Smooth muscle cell of the brain vasculature (primary cell): ENCODE measurements around the gene STK25.

Experiments used
- DNase-seq: peaks from one replicate; pipeline ENCODE4 v3.0.0-alpha.2; 2012; ENCODE audit warnings: low read depth, low spot score

The STK25 gene

GRCh38 chr2:241495172-241496002, 13.0 kb downstream of the STK25 start:
- no peak for DNase-seq

GRCh38 chr2:241494311-241494908, 14.0 kb downstream of the STK25 start:
- no peak for DNase-seq

DNA sequence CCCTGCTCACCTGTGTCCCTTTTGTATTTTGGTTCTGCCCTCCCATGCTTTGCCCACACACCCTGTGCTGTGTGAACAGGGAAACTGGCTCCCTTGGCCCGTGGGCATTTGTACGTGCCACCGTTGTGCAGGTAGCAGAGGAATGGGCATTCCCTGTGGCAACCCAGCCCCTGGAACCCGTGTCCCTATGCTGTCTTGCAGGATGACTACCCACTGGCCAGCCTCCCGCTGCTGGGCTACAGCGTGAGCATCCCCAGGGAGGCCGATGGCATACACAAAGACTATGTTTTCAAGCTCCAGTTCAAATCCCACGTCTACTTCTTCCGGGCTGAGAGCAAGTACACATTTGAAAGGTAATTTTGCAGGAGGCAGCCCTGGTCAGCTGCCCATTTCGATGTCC, 15.3 kb downstream of the STK25 start:
- no peak for DNase-seq

- no peak for DNase-seq
Observed at GRCh38 chr2:241492174-241492565, 16.2 kb downstream of the STK25 start.

GRCh38 chr2:241491549-241492173, 16.7 kb downstream of the STK25 start:
- DNase-seq, result no peak

DNA sequence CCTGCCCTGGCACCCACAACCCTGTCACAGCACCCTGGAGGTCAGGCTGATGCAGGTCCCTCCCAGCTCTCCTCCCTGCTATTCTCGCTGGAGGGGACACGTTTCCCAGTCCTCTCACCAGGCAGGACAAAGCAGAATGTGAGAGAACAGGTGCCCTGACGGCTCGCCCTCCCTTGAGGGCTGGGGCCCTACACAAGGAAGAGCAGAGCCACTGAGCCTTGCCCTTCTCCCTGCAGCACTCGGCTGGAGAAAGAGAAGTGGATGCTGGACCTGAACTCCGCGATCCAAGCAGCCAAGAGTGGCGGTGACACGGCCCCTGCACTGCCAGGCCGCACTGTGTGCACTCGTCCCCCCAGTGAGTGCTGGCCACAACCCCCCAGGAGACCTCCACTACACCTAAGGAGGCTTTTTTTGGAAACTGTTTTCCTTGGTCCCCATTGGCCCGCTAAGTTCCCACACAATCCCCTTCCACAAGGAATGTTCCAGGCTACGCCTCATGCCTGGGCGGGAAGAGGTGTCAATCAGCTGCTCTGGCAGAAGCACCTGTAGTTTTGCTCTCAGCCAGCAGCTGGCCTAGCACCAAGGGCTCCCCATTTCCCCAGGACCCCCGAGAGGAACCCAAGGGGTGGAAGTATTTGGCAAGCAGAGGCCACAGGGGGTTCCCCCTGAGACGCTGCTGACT, 17.4 kb downstream of the STK25 start:
- DNase-seq, result no peak

GRCh38 chr2:241489733-241490680, 18.4 kb downstream of the STK25 start:
- no peak for DNase-seq

DNA sequence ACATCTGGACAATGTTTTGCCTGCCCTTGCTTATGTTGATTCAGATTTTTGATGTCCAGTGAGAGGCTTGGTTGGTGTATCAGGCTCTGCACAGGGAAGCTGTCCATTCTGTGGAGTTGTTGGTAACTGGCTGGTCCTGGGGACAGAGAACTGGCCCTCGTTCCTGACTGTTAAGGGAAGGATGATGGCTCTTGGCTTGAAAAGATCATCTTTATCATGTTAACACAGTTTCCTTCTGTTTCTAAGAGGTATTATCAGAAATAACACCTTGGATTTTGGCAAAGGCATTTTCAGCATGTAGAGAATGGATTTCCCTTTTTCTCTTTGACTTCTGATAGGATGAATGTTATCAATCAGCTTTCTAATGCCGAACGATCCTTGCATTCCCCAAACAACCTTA, 19.3 kb downstream of the STK25 start:
- no peak for DNase-seq

DNA sequence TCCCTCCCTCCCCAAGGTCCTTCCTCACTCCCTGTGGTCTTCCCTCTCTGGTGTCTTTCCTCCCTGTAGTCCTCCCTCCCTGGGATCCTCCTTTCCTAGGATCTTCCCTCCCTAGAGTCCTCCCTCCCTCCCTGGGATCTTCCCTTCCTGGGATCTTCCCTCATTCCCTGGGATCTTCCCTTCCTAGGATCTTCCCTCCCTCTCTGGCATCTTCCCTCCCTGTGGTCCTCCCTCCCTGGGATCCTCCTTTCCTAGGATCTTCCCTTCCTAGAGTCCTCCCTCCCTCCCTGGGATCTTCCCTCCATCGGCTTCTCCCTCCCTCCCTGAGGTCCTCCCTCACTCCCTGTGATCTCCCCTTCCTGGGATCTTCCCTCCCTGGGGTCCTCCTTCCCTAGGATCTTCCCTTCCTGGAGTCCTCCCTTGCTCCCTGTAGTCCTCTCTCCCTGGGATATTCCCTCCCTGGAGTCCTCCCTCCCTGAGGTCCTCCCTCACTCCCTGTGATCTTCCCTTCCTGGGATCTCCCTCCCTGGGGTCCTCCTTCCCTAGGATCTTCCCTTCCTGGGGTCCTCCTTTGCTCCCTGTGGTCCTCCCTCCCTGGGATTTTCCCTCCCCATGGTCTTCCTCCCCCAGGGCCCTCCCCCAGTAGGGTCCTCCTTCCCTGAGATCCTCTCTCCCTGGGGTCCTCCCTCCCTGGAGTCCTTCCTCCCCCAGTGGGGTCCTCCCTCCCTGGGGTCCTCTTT, 23.0 kb downstream of the STK25 start:
- no peak for DNase-seq

- no peak for DNase-seq
Observed at GRCh38 chr2:241483305-241483704, 25.1 kb downstream of the STK25 start.

DNA sequence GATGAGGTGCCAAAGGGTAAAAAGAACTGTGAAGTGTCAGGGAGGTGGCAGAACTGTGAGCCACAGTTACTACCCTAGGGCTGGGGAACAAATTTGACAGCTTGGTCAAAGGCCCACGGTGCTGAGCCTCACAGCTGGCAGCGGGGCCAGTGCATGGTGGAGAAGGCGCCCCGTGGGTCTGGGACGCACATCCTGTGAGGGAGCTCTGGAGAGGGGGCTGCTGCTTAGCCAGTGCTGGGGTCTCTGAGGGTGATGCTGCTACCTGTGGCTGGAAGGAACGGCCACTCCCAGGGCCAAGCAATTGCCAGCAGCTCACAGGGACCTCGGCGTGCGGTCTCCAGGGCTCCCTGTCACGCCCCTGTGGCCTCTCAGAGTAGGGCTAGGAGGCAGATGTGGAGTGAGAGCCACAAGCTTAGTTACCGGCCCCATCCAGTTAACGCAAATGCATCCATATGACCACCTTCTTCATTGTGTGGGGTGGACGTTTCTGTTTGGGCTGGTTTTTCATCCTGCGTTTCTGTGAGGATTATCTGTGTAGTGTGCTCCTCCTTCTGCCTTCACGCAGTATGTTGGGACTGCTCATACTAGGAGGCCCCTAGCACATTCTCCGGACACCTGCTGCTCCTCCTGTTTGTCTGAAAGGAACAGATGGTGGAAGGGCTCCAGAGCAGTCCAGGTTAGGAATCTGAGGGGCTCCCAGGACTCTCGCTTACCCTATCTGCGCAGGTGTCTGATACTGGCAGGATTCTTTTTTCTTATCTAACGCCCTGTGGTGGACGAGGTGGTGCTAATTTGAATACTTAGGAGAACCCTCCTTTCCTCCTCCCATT, 26.0 kb downstream of the STK25 start:
- DNase-seq, result no peak

- DNase-seq, result no peak
Observed at GRCh38 chr2:241481687-241482086, 26.7 kb downstream of the STK25 start.

DNA sequence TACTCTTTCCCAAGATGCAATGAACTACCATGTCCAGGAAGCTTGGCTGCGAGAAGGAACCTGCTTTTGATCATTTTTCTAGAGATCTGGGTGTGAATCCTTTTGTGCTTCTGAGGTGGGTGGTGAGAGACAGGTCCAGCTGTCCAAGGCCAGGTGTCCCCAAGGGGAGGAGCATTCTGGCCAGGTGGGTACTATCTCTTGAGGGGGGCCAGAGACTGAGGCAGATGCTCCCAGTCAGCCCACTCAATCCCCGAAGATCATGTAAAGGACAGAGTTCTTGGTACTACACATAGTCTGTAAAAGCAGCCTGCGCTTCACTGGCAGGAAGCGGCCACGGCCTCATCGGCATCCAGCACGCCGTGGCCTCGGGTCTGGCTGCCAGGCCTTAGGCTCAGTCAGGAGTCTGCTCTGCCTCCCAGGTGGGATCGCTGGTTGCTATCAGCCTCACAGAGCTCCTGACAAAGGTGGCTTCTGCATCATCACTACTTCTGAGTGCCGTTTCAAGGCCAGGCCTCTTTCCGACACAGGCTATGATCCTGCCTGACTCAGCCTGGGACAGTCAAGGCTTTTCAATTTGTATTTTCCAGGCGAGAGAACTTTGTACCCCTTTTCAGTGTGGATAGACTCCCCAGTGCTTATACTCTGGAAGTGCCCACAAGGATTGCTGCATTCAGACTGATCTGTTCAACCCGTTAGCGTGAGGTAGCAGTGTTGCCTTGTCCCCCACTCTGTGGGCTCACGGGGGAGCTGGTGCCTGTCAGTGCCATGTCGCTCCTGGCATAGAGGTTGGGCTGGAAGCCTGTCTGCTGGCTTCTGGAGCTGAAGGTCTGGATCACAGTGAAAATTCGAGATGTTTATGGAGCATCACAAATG, 29.1 kb downstream of the STK25 start:
- DNase-seq, result no peak

- DNase-seq, result no peak
Observed at GRCh38 chr2:241478166-241478565, 30.2 kb downstream of the STK25 start.

GRCh38 chr2:241475267-241475666, 33.1 kb downstream of the STK25 start:
- no peak for DNase-seq

GRCh38 chr2:241473399-241473798, 35.0 kb downstream of the STK25 start:
- no peak for DNase-seq

DNA sequence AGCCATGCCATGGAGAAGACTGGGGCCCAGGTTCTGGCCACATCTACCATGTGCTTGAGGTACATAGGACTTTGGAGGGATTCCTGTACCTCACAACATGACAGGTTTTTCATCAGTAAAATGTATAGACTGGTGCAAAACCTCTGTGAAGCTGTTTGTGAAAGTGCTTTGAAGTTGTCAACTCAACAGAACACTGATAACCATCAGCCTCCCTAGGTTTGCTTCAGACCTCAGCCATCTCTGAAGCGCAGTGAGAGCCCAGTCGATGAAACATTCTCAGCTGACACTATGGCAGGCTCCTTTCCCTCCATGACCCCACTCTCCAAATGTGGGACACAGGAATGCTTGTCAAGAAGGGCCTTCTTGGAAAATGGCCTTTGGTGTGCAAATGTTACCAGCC, 38.6 kb downstream of the STK25 start:
- DNase-seq, result no peak

GRCh38 chr2:241468476-241468781, 40.0 kb downstream of the STK25 start:
- no peak for DNase-seq
